VCaP (cell line): ENCODE results near the gene ASAP2.

Source experiments
- H3K27ac ChIP-seq: fragments of 450-650 bp; 2 replicates; pipeline ENCODE4 v1.5.1; 2017
- TF ChIP-seq, protein P1 (sequence below): fragments of 450-650 bp; conservative IDR thresholded peaks from 2 replicates; pipeline ENCODE4 v1.5.1; 2017; ENCODE audit warnings: mild to moderate bottlenecking, moderate library complexity

Gene ASAP2

DNA sequence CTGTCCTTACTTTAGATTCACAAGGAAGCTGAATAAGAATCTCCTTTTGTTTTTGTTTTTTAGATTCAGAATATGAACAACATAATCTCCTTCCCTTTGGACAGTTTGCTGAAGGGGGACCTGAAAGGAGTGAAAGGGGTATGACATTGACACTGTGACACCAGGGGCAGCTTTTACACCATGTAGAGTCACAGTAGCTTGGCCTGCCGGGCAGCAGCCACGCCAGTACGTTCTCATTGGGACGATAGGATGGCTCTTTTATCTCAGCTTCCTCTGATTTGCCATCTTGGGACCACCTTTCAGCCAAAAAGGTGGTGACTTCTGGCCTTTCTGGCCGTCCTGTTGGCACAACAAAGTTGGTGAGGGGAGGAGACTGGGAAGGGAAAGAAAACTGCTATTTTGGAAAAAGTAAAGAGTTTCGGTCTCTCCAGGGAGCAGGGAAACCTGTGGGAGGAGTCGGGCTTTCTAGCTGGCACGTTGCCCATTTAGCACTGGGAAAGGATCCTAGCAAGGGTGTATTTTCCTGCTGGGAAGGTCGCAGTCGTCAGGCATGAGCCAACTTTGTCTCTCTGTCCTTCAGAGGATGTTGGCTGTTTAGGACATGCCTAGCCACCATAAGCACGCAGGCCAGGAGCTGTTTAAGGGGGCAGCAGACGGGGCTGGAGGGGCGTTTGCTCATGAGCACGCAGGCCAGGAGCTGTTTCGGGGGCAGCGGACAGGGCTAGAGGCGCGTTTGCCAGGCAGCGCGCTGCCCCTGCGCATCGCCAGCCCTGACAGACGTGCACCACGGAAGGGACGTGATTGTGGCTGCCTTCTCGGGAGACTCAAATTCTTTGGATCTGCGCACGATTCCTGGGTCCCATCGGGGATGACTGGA lies 112.1 kb downstream of the ASAP2 start:
- peak overlapping the region; percentile 1; the same call in 1 of the 2 replicates for H3K27ac ChIP-seq
- TF ChIP-seq, protein P1, sequence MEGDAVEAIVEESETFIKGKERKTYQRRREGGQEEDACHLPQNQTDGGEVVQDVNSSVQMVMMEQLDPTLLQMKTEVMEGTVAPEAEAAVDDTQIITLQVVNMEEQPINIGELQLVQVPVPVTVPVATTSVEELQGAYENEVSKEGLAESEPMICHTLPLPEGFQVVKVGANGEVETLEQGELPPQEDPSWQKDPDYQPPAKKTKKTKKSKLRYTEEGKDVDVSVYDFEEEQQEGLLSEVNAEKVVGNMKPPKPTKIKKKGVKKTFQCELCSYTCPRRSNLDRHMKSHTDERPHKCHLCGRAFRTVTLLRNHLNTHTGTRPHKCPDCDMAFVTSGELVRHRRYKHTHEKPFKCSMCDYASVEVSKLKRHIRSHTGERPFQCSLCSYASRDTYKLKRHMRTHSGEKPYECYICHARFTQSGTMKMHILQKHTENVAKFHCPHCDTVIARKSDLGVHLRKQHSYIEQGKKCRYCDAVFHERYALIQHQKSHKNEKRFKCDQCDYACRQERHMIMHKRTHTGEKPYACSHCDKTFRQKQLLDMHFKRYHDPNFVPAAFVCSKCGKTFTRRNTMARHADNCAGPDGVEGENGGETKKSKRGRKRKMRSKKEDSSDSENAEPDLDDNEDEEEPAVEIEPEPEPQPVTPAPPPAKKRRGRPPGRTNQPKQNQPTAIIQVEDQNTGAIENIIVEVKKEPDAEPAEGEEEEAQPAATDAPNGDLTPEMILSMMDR = no peak

DNA sequence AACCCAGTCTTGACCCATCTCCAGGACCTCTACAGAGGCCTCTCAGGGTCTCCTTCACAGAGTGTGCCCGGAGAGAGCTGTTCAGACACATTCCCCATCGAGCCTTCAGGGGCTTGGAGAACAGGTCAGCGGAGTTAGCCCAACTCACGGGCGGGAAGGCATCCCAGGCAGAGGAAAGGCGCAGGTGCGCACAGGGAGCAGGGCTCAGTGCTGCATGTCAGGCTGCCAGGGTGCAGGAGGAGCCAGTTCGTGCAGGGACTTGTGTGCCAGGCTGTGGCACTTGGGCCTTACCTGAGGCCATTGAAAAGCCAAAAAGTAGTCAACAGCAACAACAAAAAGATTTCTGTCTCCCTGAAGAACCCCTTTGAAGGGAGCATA lies 112.7 kb downstream of the ASAP2 start:
- no peak overlapping the region; the same call in 1 of the 2 replicates for H3K27ac ChIP-seq
- TF ChIP-seq, protein P1 = no peak

DNA sequence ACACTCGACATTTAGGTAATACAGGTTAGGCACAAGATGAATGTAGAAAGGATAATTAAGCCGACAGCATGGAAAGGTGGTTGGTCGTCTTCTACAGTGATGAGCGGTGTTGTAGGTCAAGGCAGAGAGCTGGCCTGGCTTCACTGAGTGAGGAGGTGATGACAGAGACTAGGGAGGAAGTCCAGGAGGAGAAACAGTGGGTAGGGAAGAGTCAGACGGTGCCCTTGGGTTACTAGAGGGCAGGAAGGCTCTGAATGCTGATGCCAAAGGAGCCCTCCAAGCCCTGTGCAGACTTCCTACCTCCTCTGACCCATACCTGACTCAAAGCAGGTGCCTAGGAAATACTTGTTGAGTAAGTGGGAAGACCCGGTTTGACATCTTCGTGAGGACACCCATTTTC lies 116.0 kb downstream of the ASAP2 start:
- TF ChIP-seq, protein P1 = no peak
- H3K27ac ChIP-seq = no peak overlapping the region

DNA sequence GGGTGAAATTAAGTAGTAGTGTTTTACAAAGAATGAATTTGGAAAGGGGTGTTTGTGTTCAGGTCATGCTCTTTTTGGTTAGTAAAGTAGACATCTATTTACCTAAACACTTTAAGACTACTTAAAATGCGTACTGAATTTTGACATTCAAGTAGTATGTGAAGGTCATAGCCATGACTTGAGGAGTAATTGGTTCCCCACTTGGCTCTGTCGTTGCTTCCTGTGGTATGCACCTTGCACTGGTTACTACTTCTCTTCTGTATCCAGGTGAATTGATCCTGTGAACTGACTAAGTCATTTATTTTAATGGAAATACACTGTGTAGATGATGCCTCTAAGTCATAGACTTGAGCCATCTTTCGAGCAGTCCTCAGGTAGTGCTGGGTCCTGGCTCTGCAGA lies 118.8 kb downstream of the ASAP2 start:
- no peak overlapping the region for H3K27ac ChIP-seq
- TF ChIP-seq, protein P1 = no peak

DNA sequence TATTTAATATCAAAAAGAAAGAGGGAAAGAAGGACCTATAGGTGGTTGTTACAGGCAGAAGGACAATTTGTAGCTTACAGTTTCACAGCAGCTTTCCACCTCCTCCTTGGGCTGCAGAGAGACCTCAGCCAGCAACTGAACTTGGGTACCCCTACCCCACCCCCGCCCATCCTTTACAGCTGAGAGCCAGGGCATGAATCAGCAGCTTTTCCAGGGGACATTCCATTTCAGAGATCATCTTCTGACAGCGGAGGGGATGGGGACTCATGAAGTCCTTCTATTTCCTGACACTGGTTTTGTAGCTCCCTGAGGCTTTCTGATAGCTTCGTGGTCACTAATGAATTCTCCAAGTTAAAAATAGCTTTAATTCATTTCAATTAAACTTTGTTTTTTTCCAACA lies 120.4 kb downstream of the ASAP2 start:
- TF ChIP-seq, protein P1 = no peak
- H3K27ac ChIP-seq = no peak overlapping the region

DNA sequence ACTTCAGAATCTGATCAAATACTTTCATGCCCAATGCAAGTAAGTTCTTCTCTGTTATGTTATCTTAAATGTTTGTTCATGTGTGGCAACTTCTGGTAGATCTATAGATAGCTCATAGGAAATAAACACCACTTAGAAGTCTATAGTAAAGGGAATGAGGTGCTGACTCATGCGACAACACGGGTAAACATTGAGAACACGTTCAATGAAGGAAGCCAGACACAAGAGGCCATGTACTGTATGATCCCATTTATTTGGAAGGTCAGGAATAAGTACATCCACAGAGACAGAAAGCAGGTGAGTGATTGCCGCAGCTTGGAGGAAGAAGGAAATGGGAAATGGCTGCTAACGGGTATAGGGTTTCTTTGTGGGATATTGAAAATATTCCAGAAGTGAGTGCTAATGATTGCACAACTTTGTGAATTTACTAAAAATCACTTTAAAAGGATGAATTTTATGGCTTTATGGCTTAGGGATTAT lies 121.3 kb downstream of the ASAP2 start:
- TF ChIP-seq, protein P1 = no peak
- H3K27ac ChIP-seq = no peak overlapping the region

DNA sequence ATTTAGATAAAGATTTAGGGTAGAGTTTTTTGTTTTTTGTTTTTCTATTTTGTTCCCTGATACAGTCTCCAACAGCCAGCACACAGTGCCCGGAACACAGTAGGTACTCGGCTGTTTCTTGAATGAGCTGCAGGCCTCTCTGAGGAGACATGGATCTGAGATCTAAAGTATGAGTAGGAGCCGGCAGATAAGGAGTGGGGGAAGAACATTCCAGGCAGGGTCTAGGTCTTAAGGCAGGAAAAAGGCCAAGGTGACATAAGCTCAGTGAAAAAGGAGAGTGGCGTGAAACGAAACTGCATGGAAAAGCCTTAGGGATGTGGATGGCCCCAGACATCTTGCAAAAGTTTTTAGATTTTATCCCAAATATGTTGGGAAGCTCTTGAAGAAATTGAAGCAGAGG lies 122.3 kb downstream of the ASAP2 start:
- H3K27ac ChIP-seq = no peak overlapping the region
- TF ChIP-seq, protein P1 = no peak
